Measurements from ENCODE around the gene TSPO2.

The TSPO2 gene

GRCh38 chr6:41078101-41078500, 35.8 kb downstream of the TSPO2 start:
- no peak for DNase-seq

GRCh38 chr6:41079080-41079479, 36.8 kb downstream of the TSPO2 start:
- no peak for DNase-seq

GRCh38 chr6:41080621-41081020, 38.4 kb downstream of the TSPO2 start:
- DNase-seq: no peak

GRCh38 chr6:41083072-41083471, 40.8 kb downstream of the TSPO2 start:
- DNase-seq: no peak

GRCh38 chr6:41085182-41085581, 42.9 kb downstream of the TSPO2 start:
- no peak for DNase-seq

GRCh38 chr6:41088451-41088850, 46.2 kb downstream of the TSPO2 start:
- DNase-seq: no peak

- DNase-seq: no peak
These were observed 48.8 kb downstream of the TSPO2 start for GRCh38 chr6:41090841-41091761.

- no peak for DNase-seq
These were observed 50.3 kb downstream of the TSPO2 start for GRCh38 chr6:41092421-41093140.

- DNase-seq: no peak
These were observed 51.5 kb downstream of the TSPO2 start for GRCh38 chr6:41093729-41094128.
